RPMI8226 (cell line): Measurements from ENCODE around the gene COMT.

ENCODE experiments used
- DNase-seq: peaks from one replicate; pipeline ENCODE4 v3.0.0-alpha.2; 2015

Gene COMT

DNA sequence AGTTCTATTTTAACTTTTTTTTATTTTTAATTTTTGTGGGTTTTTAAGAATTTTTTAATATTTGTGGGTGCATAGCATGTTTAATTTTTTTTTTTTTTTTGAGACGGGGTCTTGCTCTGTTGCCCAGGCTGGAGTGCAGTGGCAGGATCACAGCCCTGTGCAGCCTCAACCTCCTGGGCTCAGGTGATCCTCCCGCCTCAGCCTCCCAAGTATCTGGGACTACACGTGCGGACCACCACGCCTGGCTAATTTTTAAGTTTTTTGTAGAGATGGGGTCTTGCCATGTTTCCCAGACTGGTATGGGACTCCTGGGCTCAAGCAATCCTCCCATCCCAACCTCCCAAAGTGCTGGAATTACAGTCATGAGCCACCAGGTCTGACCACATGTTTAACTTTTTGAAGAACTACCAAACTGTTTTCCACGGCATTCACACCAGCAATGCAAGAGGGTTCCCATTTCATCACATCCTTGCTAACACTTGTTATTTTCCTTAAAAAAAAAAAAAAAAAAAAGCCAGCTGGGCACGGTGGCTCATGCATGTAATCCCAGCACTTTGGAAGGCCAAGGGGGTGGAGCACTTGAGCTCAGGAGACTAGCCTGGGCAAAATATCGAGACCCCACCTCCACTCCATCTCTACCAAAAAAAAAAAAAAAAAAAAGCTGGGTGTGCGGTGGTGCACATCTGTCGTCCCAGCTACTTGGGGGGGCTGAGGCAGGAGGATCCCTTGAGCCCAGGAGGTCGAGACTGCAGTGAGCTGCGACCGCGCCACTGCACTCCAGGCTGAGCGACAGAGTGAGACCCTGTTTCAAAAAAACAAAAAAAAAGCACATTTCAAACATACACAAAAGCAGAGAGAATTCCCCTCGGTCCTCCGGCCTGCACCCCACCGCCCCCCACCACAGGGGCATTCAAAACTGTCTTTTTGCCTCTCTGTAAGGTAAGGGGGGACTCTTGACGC is 16.8 kb downstream of the COMT start:
- DNase-seq: no peak

DNA sequence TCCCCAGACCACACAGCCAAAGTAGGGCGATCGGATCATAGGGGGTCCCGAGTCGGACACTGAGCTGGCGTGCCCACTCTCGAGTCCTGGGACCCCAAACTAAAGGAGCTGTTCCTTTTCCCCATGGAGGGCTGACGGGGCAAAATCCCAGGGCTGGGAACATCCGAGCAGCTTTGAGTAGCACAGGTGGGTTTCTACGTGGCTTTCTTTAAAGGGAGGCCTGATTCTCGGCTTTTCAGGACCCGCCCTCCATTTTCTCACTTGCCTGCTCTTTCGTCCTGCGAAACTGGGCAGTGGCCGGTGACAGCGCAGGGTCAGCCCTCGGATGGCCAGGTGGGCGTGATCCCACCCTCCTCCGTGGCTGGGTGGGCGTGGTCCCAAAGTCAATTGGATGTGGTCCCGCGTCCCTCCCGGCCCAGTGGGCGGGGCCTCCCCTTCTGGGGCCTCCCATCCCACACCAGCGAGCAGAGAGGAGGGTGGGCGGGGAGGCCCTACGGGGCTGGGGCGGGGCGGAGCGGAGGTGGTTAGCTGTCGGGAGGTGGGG is 17.5 kb downstream of the COMT start:
- DNase-seq: no peak

DNA sequence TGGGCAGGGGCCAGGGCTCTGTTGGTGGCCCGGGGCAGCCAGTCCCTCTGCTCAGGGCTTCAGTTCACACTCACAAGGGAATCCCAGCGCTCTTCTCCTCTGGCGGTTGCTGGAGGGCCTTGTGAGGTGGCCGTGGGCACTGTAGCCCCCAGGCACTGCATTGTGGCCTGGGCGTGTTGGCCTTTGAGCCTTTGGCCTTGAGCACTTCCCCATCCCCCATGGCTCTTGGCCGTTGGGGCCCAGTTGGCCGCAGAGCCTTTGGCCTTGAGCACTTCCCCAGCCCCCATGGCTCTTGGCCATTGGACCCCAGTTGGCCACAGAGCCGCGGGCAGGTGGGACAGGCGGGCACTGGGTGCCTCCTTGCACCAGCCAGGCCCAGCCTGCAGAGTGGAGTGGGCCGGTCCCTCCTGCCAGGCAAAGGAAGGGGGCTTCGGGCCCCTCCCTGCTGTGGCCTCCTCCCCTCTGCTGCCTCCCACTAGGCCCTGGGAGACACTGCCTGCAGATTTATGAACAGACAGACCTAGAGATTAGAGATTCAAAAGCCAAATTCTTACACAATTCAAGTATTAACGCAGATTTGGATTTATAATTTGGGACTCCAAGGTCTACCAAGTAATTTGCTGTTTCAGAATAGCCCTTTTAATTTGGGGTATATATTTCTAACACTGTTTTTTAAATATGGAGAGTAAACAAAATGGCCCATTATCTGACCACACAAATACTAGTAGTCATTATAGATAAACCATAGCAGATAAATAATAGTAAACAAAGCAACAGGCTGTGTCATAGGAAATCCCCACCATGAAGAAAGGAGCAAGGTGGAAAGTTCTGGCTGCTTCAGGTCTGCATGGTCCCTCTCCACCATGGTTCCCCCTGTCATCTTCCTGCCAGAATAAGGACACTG is 18.3 kb downstream of the COMT start:
- DNase-seq: no peak

DNA sequence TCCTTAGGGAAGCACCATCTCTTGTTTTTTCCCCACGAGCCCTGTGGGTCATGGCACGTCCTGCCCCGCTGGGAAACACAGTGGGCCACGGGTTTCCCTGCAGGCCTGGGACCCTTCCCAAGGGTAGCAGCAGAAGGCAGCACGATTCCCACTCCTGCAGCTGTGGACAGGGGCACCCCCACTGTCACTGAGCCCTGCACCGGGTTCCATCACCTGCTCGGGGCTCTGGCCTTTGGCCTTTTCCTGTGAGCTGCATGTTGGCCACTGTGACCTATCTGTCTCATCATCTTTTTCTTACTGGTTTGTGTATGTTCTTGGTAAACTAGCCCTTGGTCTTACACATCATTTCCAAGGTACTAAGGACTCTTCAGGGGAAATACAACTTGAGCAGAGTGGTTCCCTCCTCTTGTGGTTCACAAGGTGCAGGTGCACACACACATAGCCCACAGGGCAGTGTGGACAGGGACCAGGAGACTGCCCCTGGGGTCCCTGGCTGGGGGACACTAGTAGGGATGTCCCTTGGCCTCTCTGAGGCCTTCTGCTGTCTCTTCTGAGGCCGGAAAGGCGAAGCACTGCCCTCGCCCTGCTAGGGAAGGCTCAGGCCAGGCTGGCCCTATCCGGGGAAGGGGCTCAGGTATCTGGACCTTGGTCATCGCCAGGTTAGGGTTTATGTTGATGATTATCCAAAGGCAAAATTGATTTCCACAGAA is 19.1 kb downstream of the COMT start:
- DNase-seq: no peak

DNA sequence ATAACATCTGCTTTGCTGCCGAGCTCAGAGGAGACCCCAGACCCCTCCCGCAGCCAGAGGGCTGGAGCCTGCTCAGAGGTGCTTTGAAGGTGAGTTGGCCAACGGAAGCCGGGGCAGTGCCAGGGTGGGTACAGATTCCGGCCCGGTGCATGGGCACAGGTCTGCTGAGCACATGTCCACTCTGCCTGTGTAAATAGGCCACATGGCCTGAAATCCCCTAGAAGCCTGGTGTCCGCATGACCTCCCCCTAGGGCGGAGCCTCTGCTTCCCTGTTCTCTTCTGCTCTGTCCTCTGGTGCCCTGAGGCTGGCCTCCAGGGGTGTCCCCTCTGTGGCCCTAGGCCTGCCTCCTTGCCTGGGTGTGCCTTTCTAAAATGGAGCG is 19.6 kb downstream of the COMT start:
- no peak for DNase-seq

DNA sequence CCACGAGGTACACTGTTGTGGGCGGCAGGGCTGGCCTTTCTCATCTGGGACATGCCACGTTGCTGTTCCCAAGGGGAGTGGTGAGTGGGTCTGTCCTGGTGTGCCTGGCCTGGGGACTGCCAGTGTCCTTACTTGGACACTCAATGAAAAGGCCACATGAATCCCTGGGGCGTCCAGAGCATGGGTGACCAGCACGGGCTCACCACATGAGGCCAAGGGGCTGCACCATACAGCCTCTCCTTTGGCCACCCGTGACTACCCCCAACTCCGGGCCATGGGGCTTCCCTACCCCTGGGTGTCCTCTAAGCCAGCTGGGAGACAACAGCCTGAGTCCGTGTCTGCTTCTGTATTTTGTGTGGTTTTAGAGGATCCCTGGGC is 20.3 kb downstream of the COMT start:
- no peak for DNase-seq

DNA sequence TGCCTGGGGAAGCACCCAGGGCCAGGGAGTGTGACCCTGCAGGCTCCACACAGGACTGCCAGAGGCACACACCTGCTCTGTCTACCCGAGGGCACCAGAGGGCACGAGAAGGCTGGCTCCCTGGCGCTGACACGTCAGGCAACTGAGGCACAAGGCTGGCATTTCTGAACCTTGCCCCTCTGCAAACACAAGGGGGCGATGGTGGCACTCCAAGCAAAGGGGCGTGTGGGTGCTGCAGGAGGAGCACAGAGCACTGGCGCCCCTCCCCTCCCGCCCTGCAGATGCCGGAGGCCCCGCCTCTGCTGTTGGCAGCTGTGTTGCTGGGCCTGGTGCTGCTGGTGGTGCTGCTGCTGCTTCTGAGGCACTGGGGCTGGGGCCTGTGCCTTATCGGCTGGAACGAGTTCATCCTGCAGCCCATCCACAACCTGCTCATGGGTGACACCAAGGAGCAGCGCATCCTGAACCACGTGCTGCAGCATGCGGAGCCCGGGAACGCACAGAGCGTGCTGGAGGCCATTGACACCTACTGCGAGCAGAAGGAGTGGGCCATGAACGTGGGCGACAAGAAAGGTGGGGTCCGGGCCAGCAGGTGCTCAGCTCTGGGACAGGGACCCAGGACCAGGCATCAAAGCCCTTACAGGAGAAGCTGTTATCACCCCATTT is 20.8 kb downstream of the COMT start:
- peak; percentile 67 for DNase-seq

DNA sequence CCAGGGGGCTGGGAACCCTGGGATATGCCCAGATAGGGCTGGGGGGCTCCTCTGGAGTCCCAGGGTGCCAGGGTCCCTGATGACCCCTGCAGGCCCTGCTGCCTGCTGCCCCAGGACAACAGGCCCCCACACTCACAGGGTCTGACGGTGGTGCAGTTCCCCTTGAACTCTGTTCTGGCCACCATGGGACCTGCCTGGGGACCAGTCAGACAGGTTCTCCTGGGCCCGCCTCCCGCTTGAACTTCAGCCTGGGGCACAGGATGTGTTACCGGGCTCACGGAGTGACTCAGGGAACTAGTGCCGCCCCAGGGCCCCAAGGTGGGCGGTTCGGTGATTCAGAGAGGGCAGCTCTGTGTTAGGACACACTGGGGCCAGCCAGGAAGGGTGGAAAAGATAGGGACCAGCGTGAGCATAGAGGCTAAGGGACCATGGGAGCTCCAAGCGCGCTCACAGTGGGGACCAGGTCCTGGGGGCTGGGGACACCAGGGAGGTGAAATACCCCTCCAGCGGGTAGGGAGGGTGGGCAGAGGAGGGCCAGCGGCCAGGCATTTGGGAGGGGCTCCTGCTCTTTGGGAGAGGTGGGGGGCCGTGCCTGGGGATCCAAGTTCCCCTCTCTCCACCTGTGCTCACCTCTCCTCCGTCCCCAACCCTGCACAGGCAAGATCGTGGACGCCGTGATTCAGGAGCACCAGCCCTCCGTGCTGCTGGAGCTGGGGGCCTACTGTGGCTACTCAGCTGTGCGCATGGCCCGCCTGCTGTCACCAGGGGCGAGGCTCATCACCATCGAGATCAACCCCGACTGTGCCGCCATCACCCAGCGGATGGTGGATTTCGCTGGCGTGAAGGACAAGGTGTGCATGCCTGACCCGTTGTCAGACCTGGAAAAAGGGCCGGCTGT is 21.6 kb downstream of the COMT start:
- DNase-seq: no peak

DNA sequence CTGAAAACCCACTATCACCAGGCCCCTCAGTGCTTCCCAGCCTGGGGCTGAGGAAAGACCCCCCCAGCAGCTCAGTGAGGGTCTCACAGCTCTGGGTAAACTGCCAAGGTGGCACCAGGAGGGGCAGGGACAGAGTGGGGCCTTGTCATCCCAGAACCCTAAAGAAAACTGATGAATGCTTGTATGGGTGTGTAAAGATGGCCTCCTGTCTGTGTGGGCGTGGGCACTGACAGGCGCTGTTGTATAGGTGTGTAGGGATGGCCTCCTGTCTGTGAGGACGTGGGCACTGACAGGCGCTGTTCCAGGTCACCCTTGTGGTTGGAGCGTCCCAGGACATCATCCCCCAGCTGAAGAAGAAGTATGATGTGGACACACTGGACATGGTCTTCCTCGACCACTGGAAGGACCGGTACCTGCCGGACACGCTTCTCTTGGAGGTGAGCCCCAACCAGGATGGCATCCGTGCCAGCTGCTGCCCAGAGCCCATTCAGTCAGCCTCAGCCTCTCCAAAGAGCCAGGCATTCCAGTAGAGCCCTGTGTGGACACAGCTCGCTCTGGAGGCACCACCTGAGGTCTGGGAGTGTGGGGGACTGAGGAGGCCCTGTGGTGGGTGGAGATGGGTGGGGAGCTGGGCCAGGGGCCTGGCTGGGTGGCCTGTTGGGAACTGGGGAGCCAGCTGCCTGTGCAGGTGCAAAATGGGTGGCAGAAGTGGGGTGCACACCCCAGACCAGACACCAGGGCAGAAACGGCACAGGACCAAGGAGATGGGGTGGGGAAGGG is 22.5 kb downstream of the COMT start:
- DNase-seq: no peak

DNA sequence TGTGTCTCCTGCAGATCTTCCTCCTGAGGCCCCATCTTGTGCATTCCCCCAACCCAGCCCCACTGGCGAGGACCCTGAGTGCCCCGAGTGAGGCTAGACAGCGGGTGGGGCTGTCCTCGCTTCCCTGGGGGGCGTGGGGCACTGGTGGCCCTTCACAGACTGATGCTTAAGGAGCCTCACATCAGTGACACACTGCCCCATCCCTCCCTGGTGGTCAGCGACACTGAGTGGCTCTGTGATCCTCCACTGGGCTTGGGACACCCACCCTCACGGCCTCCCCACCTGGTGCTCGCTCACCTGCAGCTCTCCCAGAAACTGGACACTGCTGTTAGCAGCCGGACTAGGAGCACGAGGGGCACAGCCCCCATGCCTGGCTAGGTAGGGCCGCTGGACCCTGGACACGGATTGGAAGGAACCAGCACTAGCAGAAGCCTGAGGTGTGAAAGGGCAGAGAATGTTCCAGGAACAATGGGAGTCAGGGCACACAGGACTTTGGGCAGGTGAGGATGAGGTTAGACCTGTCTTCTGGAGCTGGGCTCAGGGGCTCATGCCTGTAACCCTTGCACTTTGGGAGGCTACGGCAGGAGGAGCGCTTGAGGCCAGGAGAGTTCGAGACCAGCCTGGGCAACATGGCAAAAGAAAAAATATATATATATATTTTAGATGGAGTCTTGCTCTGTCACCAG is 23.3 kb downstream of the COMT start:
- no peak for DNase-seq

DNA sequence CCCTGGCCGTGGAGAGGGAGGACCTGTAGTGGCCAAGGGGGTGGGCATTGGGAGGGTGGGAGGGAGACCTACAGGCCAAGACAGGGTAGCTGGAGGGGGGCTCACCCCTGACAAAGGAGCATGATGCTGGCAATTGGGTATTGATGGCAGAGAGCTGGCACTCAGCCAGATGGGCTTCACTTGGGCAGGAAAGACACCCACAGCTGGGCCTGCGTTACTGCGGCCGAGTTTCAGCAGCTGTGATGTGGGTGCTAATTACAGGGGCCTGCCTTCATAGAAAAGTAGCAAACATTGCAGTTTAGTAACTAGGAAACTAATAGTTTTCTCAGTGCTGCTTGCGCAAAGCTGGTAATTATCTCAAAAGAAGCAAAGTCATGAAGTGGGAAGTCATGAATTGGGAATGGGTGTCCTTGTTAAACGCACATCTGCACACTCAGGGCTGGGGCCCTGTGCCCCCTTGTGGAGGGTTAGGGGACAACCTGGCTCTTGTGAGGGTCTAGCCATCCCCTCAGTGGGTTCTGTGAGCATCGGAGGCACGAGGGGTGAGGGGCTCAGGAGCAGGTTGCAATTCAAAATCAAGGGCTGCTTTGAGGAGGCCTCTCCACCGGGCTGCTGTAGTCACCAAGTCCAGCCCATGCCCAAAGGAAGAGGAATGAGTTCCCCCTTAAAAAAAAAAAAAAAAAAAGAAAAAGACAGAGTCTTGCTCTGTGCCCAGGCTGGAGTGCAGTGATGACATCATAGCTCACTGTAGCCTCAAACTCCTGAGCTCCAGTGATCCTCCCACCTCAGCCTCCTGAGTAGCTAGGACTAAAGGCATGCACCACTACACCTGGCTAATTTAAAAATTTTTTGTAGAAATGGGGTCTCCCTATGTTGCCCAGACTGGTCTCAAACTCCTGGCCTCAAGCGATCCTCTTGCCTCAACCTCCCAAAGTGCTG is 24.5 kb downstream of the COMT start:
- no peak for DNase-seq

DNA sequence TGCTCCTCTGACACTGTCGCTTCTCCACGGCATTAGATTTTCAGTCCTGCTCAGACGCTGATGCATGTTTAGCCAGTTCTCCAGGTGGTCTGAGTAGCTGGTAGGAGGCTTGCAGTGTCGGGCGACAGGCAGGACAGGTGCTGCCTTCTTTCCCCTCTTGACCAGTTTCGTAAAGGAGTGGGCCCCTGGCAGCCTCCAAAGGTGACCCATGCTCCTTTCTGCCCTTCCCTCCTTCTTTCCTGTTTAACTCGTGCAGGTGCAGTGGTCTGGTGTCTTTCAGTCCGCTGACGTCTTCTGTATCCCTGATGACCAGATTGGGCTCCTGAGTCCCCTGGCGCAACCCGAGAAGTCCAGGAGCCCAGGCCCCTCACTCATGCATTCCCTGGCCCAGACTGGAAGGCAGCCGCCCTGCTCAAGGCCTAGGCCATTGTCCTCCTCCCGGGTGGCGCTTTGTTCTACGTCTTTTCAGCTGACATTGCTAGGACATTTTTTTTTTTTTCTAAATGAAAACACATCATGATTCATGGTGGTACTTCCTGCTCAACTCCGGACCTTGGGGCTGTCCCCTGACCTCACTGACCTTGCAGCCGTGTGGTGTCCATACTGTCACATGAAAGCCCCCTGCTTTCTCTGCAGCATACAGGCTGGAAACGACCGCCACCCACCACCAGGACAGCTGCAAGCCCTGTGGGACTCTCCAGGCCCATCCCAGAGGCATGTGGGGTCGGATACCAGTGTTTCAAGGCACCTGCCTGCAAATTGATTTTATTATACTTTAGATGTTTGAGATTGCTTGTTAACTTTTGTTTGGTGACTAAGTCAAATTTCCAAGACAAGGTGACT is 25.6 kb downstream of the COMT start:
- no peak for DNase-seq

DNA sequence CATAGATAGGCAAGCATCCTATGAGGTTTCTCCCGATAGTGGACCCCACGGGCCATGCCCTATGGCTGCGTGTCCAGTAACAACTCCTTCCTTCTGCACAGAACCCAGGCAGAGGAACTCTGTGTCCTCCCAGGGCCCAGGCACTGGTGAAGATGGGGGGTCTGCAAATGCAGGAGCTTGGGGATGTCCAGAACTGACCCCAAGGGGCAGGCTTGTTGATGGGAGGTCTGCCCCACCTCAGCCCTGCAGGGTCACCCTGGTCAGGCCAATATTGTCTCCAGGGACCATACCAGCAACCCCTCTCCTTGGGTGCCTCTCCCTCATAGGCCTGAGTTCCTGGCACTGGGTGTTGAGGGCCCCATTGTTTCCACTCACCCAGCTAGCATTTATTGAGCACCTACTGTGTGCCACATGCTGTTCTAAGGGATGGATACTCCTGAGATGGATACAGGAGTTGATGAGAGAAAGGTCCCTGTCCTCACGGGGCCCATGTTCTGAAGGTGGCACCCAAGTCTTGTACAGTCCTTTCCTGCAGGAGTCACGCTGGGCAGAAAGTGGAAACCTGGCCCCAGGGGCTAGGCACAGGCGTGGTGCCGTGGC is 26.4 kb downstream of the COMT start:
- DNase-seq: no peak

DNA sequence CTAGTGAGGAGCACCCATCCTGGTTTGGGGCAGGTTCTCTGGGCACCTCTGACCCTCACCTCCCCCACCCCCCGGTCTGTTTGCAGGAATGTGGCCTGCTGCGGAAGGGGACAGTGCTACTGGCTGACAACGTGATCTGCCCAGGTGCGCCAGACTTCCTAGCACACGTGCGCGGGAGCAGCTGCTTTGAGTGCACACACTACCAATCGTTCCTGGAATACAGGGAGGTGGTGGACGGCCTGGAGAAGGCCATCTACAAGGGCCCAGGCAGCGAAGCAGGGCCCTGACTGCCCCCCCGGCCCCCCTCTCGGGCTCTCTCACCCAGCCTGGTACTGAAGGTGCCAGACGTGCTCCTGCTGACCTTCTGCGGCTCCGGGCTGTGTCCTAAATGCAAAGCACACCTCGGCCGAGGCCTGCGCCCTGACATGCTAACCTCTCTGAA is 26.9 kb downstream of the COMT start:
- no peak for DNase-seq

DNA sequence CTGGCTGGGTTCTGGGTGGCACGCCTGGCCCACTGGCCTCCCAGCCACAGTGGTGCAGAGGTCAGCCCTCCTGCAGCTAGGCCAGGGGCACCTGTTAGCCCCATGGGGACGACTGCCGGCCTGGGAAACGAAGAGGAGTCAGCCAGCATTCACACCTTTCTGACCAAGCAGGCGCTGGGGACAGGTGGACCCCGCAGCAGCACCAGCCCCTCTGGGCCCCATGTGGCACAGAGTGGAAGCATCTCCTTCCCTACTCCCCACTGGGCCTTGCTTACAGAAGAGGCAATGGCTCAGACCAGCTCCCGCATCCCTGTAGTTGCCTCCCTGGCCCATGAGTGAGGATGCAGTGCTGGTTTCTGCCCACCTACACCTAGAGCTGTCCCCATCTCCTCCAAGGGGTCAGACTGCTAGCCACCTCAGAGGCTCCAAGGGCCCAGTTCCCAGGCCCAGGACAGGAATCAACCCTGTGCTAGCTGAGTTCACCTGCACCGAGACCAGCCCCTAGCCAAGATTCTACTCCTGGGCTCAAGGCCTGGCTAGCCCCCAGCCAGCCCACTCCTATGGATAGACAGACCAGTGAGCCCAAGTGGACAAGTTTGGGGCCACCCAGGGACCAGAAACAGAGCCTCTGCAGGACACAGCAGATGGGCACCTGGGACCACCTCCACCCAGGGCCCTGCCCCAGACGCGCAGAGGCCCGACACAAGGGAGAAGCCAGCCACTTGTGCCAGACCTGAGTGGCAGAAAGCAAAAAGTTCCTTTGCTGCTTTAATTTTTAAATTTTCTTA is 27.8 kb downstream of the COMT start:
- DNase-seq: no peak

DNA sequence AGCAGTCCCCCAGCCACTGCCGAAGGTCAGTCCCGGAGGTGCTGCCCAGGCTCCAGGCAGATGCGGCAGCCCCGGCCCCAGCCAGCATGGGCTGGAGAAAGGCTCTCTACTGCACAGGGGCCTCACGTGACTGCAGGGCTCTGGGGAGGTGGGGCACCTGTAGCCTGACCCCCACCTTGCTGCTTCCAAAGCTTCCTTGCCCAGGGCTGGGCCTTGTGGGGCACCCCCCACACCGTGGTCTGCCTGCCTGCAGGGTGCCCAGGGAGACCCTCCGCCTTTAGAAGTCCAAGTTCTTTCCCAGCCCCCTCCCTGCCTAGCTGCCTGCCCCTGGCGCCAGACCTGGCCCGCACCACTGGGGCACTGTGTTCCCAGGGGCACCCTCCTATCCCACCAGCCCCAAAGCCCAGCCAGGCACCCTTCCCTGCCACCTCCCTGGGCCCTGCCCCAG is 28.5 kb downstream of the COMT start:
- no peak for DNase-seq
